Pancreas (tissue), 10 donors: ENCODE data around the gene ROBO1. TPM values are rescaled to one million over a fixed set of nuclear protein-coding genes. Genes with fewer than 3 reads are reported as not detected.
"Not testable (repeated sequence)": the region's sequence is repeated elsewhere in the genome, so short reads cannot be mapped to it uniquely, and the experiment has no call there.

Experiments
- ATAC-seq, 4 donors: fragments of 200-7000 bp; cut with Tn5 transposase; one replicate each; pipeline versions ENCODE4 v1.8.0 to v1.9.1; 2020; ENCODE audit warnings: mild to moderate bottlenecking in 4 of 4, moderate library complexity in 4 of 4
- DNase-seq, 6 donors: peaks; one replicate each; pipeline ENCODE4 v3.0.0-alpha.2; 2020
- FAIRE-seq: peaks from 2 replicates; lab custom pipeline; 2012; peaks lifted over from hg19 to GRCh38; lab: Jason Lieb, UNC
- H3K27ac ChIP-seq, 4 donors: fragments of 200-600 bp; sonication (generic); 1 replicate in 3 of 4; 2 replicates in 1 of 4; pipeline versions ENCODE4 v1.5.0 to v1.8.0; 2020
- H3K27me3 ChIP-seq, 4 donors: fragments of 200-600 bp; one replicate each; pipeline ENCODE4 v1.8.0; 2021
- H3K36me3 ChIP-seq, 3 donors: fragments of 200-600 bp; sonication (generic) in 1 of 3; one replicate each; pipeline versions ENCODE4 v1.5.0 to v1.8.0; 2020 to 2021
- H3K4me1 ChIP-seq, 3 donors: fragments of 200-600 bp; one replicate each; pipeline ENCODE4 v1.8.0; 2021
- H3K4me3 ChIP-seq, 4 donors: fragments of 200-600 bp; sonication (generic) in 2 of 4; one replicate each; pipeline versions ENCODE4 v1.5.0 to v1.8.0; 2020 to 2021
- H3K9me3 ChIP-seq, 4 donors: fragments of 200-600 bp; one replicate each; pipeline ENCODE4 v1.8.0; 2021
- CTCF ChIP-seq, 4 donors: fragments of 200-600 bp; sonication (generic) in 3 of 4; IDR thresholded peaks; one replicate each; pipeline versions ENCODE4 v1.5.0 to v1.8.0; 2021; ENCODE audit warnings: antibody characterized with exemption in 4 of 4
- WGBS, 2 donors: extraction: QIAGEN DNeasy Blood & Tissue Kit; methylation state at CpG; one replicate each; pipeline ENCODE4 v1.1.7; 2013; 5-methylcytosine and 5-hydroxymethylcytosine counted together
- intact Hi-C, 3 donors: fragments of 100-400 bp; cut with DNase I; formaldehyde crosslinking; loops; one replicate each; pipeline versions ENCODE4 v1.11.1 to v1.14.2; 2022
- polyA plus RNA-seq, 2 donors: library from polyadenylated mRNA; stranded (reverse); fragments of 200-250 nt; gene quantifications; one replicate each; pipeline ENCODE4 v1.2.3, GENCODE V29; 2013
- total RNA-seq, 6 donors: library from RNA; stranded (reverse); fragmentation: NEBNext Ultra II Directional in 4 of 6; extraction: Animal tissue kit (Norgen Biotek cat#: 25700) in 4 of 6; gene quantifications; one replicate each; pipeline versions ENCODE4 v1.2.1 to v1.2.4, GENCODE V29; 2021 to 2023
- donor health status: healthy with polysubstance abuse.
- donor health status: DM: no; HTN: no; CAD: no; lungs with moderate emphysema.
- donor health status: DM: no; HTN: no; CAD: no.
- donor health status: control.
- donor health status: control.
- donor health status: Bipolar disorder and iron deficiency.
- donor health status: DM: yes; HTN: yes; CAD: no.
- donor health status: DM: no; HTN: no; CAD: no.
- donor health status: DM: no; HTN: no; CAD: no.
- donor health status: DM: yes; HTN: yes; CAD: no.

The ROBO1 gene
- total and polyA plus RNA-seq, 8 donors, result 0.51 to 8.5 (median 2.8) TPM

- Histone ChIP-seq H3K4me1 (no peaks in the 10 kb centered on the region), H3K27me3 (no peaks in the 10 kb centered on the region), H3K4me3 (no peak overlapping the region), H3K36me3 (no peaks in the 10 kb centered on the region), H3K27ac (no peak overlapping the region), H3K9me3 (no peaks in the 10 kb centered on the region)
- ATAC-seq (peak in 3 of 4 donors; percentile 16 to 62 (median 52)), FAIRE-seq (no peak), DNase-seq (no peak)
- intact Hi-C loops, result no loop called here
- WGBS, 2 donors, result 43 to 59% methylated on average over 3 of the region's 3 CpGs
- TF ChIP-seq CTCF (IDR thresholded peaks at IDR 0.05), result no peak
Observed at GRCh38 chr3:78754066-78754743, 1013.6 kb downstream of the ROBO1 start.

- DNase-seq (no peak), ATAC-seq (no peak), FAIRE-seq (no peak)
- Histone ChIP-seq H3K4me3 (no peak overlapping the region), H3K36me3 (no peaks in the 10 kb centered on the region), H3K27ac (no peak overlapping the region), H3K4me1 (no peaks in the 10 kb centered on the region), H3K27me3 (no peaks in the 10 kb centered on the region), H3K9me3 (no peaks in the 10 kb centered on the region)
- intact Hi-C loops, result no loop called here
- no peak for TF ChIP-seq CTCF (IDR thresholded peaks at IDR 0.05)
- WGBS, 2 donors, result 43 to 49% methylated on average over 1 of the region's 1 CpG
Observed at GRCh38 chr3:78751266-78751665, 1016.5 kb downstream of the ROBO1 start.

DNA sequence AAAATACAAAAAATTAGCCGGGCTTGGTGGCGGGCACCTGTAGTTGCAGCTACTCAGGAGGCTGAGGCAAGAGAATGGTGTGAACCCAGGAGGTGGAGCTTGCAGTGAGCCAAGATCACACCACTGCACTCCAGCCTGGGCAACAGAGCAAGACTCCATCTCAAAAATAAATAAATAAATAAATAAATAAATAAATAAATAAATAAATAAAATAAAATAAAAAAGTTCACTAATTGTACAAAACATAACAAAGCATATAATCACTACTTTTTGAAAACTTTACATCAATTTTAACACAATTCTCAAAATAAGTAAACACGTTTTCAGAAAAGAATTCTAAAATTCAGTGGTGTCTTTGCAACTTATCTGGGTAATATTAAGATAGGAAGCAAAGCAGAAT is 1017.5 kb downstream of the ROBO1 start:
- ATAC-seq, H3K4me3 ChIP-seq, H3K36me3 ChIP-seq, H3K27me3 ChIP-seq, DNase-seq, intact Hi-C loops, FAIRE-seq, H3K9me3 ChIP-seq, H3K27ac ChIP-seq, H3K4me1 ChIP-seq: not testable (repeated sequence)
- 87 to 92% methylated on average over 3 of the region's 3 CpGs for WGBS, 2 donors

DNA sequence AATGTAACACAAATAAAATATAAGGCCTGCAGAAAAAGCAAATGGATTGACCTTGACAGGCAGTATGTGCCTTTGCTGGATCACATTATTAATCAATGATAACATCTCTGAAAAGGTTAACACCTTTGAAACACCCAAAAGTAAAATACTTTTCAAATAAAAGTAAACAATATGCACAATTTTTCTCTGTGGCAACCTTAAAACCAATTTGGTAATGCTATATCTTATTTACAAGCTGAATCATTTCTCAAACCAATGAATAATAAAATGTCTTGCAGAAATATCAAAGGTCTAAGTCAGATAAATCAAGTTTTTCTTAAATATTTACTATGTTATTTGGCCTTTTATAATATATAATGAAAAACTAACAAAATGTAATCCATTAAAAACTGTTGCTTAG is 1018.7 kb downstream of the ROBO1 start:
- Histone ChIP-seq H3K27ac (no peak overlapping the region), H3K27me3 (no peaks in the 10 kb centered on the region), H3K4me3 (no peak overlapping the region), H3K4me1 (no peaks in the 10 kb centered on the region), H3K36me3 (no peaks in the 10 kb centered on the region), H3K9me3 (no peaks in the 10 kb centered on the region)
- FAIRE-seq (no peak), DNase-seq (no peak), ATAC-seq (no peak)
- intact Hi-C loops, result no loop called here
- no peak for TF ChIP-seq CTCF (IDR thresholded peaks at IDR 0.05)

DNA sequence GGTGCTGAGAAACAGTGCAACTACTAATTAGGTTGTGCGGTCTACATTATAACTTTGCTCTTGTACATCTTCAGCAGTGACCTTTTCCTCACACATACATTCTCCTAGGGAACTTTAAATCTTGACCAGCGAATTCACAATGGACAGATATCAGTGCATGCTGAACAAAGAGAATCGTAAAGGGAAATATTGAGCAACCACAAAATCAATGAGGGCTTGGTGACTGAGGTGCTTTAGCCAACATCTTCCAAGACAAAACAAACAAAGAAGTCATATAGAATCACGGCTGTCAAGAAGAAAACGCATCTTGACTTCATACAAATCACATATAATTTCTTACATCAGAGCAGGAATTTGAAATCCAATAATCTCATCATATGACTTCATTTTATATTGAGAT is 1022.0 kb downstream of the ROBO1 start:
- Histone ChIP-seq H3K4me3 (no peak overlapping the region), H3K27ac (no peak overlapping the region), H3K27me3 (no peaks in the 10 kb centered on the region), H3K4me1 (no peaks in the 10 kb centered on the region), H3K36me3 (no peaks in the 10 kb centered on the region), H3K9me3 (no peaks in the 10 kb centered on the region)
- FAIRE-seq (no peak), DNase-seq (no peak), ATAC-seq (no peak)
- TF ChIP-seq CTCF (IDR thresholded peaks at IDR 0.05), result no peak
- intact Hi-C loops, result no loop called here
- 58 to 63% methylated on average over 5 of the region's 5 CpGs for WGBS, 2 donors
